ENCODE measurements around the gene RBBP8NL. TPM values are rescaled to one million over a fixed set of nuclear protein-coding genes. Genes with fewer than 3 reads are reported as not detected.
A peak's percentile ranks its signal among the peaks of the same experiment; 100 is the strongest.

The RBBP8NL gene
- polyA plus RNA-seq, 3 donors, result not detected

- intact Hi-C loops (cut with micrococcal nuclease), result no loop called here
- H3K9me3 Mint-ChIP-seq, result peaks cover 0 to 10% (median 0%) of the 10 kb centered on the region in 7 donors
- WGBS (ENCODE audit: insufficient coverage), result 77% methylated on average over 15 of the region's 22 CpGs
These were observed 63.2 kb downstream of the RBBP8NL start for GRCh38 chr20:62363920-62364851.

More at GRCh38 chr20:62363920-62364851, 63.2 kb downstream of the RBBP8NL start:
- no peak overlapping the region for H3K4me2 ChIP-seq (replicated peaks; ENCODE audit: extremely low read depth, low read length, poor library complexity, severe bottlenecking)
- DNase-seq, result peak in 1 of 3 donors; percentile 20
- H3K4me1 ChIP-seq (ENCODE audit: control insufficient read depth in 1 of 2, insufficient read depth in 2 of 2, low read length in 2 of 2), result peaks cover 11 to 22% of the 10 kb centered on the region in 2 donors
- H3K79me2 ChIP-seq (ENCODE audit: insufficient read depth, low read length), result no peaks in the 10 kb centered on the region
- peaks cover 25 to 40% of the 10 kb centered on the region in 2 donors for H3K27me3 ChIP-seq (ENCODE audit: control insufficient read depth in 2 of 2, insufficient read depth in 2 of 2, low read length in 2 of 2)
- H3K36me3 ChIP-seq (replicated peaks in 1 of 2; ENCODE audit: control insufficient read depth in 1 of 2, insufficient read depth in 2 of 2, low read length in 2 of 2), result no peaks in the 10 kb centered on the region
- Mint-ChIP-seq H3K4me3 (peak overlapping the region in 1 of 2 donors; percentile 64), H3K36me3 (no peaks in the 10 kb centered on the region), H3K27ac (no peak overlapping the region), H3K4me1 (peaks cover 9% of the 10 kb centered on the region), H3K27me3 (ENCODE audit: low read depth in 3 of 3) (peaks cover 33 to 52% (median 43%) of the 10 kb centered on the region in 3 donors)
- no peaks in the 10 kb centered on the region for H4K20me1 ChIP-seq (ENCODE audit: insufficient read depth, low read length)
- H3K4me3 ChIP-seq (replicated peaks in 1 of 3; ENCODE audit: low read depth in 2 of 3, low read length in 3 of 3), result no peak overlapping the region
- no peak for TF ChIP-seq CTCF (IDR thresholded peaks at IDR 0.05)
- no peak overlapping the region for H3K9ac ChIP-seq (ENCODE audit: insufficient read depth, low read length, poor library complexity, severe bottlenecking)
- H2AFZ ChIP-seq (ENCODE audit: insufficient read depth, low read depth, low read length, poor library complexity, severe bottlenecking), result no peak overlapping the region
- H3K27ac ChIP-seq (ENCODE audit: low read depth in 1 of 2, low read length in 2 of 2), result no peak overlapping the region
- peaks cover 0 to 3% of the 10 kb centered on the region in 2 donors for H3K9me3 ChIP-seq (replicated peaks in 1 of 2; ENCODE audit: control insufficient read depth in 1 of 2, insufficient read depth in 1 of 2, low read length in 2 of 2)
